8988T (cell line): ENCODE measurements around the gene PRDM16.

Experiments used
- DNase-seq: peaks from one replicate; pipeline ENCODE4 v3.0.0; 2011

PRDM16 gene

GRCh38 chr1:3070644-3071564 is 1.9 kb downstream of the PRDM16 start:
- no peak for DNase-seq

- DNase-seq, result no peak
Observed at GRCh38 chr1:3071565-3072390, 2.8 kb downstream of the PRDM16 start.

GRCh38 chr1:3072391-3073185 is 3.6 kb downstream of the PRDM16 start:
- DNase-seq, result no peak

DNA sequence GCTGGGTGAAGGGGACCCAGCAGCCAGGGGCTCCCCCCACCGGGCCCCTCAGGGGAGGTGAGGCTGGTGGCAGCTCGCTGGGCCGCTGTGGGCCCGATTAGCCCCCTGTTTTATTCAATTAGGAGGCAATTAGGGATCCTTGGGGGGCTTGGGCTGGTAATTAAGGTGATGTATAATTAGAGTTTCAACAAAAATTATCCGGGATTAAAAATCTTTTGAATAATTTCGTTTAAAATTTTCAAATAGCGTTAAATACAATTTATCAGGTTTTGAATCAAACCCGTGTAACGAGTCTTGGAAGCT is 4.1 kb downstream of the PRDM16 start:
- DNase-seq, result no peak

- DNase-seq, result no peak
Observed at GRCh38 chr1:3073489-3074296, 4.7 kb downstream of the PRDM16 start.

GRCh38 chr1:3074297-3074741 is 5.3 kb downstream of the PRDM16 start:
- DNase-seq, result no peak

GRCh38 chr1:3074800-3075199 is 5.8 kb downstream of the PRDM16 start:
- DNase-seq, result no peak

- DNase-seq, result no peak
Observed at GRCh38 chr1:3075666-3076362, 6.8 kb downstream of the PRDM16 start.

GRCh38 chr1:3076363-3076740 is 7.3 kb downstream of the PRDM16 start:
- DNase-seq, result no peak

DNA sequence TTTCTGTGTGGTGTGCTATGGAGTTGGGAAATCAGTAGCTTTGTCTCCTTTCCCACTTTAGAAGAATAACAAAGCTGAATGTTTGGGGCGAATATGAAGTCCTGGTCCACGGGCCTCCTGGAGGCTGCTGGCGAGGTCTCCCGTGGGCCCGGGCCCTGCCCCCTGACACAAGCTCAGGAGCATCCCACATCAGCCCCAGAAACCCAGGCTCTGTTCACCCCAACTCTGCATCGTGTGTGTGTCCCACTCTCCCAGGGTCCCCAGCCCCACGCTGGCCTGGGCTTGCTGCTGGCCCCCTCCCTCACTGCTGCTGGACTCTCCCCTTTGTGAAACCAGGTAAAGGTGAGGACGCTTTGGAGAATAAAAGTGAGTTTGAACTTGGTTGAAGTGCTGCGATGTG is 8.1 kb downstream of the PRDM16 start:
- no peak for DNase-seq

DNA sequence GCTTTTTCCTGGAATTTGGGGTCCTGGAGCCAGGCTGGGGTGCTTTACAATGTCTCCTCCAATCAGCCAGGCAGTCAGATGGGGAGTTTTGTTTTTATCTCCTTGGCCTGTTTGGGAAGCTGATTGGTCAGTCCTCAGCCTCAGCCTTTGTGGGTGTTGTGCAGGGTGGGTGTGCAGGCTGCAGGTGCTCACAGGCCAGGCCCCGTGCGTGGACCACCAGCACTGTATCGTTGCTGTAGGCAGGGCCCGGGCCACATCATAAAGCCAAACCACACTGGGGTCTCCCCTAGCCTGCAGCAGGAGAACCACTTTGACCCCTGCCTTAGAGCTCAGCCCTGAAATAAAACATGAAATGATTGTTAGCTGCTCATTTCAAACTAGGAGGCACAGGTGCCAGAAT is 8.6 kb downstream of the PRDM16 start:
- DNase-seq, result no peak

DNA sequence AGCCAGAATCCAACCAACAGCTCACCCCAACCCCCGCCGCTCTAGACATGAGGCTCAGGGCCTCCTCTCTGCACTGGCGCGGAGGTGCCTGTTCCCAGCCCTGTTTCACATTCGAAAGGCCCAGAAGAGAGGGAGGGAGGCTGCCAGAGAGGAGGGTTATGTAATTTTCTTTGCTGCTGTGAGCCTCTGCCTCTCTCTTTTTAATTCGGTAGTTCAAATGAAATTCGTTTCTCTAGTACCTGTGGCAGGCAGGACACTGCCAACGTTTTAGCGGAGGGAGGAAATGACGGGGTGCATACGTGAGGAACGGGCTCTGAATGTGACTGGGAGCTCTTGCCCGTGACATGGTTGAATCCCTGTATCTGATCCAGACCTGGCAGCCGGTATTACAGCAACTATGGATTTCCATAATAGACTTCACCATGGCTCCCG is 9.4 kb downstream of the PRDM16 start:
- DNase-seq, result no peak

DNA sequence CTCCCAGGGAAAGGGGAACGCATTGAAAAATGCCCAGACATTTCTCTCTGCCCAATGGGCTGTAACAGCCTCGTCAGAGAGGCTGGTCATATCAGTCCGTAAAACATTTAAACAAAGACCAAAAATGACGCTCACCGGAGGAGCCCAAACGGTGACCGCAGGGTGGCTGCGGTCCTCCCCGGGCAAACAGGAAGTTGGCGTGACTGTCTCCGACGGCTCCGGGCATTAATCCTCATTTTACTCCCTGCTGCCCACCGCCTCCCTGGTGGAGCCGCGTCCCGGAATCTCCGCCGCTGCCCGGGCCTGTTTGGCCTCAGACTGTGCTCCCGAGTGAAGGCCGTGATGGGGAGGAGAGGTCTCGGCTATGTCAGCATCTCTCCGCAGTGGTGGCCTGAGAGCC is 9.9 kb downstream of the PRDM16 start:
- DNase-seq, result no peak

DNA sequence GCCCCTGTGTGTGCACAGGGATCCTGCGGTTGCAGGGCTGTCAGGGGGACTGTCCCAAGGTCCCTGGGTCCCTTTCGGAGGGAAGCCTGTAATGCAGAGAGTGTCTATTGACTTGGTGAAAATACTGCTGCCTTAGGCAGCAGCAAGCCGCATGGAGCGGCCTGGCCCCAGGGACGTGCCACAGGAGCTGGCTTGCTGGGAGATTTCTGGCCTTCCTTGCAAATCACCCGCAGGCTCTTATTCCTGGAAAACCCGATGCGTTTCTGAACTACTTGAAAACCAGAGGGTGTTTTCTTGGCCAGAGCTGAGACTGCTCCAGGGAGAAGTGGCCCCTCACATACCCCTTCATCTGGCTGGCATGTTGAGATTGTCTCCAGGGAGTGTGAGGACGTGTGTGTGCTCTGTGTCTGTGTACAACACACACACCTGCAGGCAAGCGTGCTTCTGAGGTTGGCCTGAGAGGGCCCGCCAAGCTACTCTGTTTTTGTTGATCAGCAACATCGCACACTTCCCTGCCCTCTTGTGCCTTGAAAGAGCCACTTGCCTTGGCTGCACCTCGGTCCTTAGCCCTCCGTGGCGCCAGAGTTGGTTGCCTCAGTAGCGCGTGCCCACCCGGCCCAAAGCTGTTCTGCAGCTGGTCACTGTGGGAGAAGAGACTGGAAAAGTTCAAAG is 10.5 kb downstream of the PRDM16 start:
- no peak for DNase-seq

DNA sequence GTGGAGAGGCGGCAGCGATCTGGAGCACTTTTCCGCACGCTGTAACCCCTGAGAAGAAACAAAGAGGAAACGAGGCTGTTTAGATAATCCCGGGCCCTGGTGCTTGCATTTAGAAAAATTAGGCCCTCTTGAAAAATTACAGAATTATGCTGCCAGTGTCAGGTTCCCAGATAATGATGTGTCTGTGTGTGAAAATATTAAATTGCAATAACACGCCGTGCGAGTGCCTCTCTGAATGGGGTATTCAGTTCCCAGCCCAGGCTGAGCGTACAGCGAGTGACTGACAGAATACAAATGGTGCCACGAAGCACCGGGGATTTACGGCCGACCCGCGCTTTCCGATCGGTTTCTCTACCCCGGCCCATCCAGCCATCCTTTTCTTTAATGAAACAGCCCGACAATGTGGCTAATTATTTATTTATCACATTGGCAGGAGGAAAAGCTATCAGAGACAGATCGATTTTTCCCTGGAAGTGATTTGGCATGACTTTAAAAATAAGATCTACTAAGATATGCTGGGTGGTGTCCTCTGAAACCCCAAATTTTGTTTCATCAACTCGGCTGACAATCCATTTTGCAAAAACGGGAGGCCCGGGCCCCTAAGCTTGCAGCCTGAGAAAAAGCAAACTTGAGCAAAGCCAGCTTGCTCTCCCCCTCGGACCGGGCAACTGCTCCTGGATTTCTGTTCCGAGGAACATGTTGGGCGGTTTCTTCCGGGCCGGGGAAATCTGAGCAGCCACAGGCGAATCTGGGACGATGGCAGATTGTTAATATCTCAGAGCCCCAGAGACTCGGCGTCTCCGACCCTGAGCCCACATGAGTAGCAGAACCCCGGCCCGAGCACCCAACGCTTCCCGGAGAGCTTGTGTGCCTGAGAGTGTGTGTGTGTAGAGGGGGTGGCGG is 11.3 kb downstream of the PRDM16 start:
- DNase-seq, result no peak

DNA sequence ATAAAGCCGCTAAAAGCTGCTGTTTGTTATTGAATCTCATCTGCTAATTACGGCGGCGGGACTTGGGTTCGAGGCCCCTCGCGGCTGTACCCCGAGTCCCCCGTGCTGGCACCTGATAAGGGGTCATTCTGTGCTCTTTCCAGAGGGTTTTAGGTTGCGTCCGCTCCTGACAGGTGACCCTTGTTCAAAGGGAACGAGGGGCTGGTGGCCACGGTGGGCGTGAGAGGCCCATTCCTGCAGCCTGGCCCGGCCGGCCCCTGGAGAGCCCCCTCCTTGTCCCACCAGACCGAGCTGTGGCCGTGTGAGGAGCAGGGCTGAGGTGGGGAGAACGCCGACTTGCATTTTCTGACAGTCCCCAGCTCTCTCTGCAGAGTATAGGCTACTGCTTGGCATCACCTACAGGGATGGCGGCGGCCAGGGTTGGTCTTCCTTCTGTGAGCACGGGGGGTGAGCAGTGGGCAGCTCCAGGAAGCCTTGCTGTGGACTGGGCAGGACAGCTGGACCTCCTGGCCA is 12.2 kb downstream of the PRDM16 start:
- no peak for DNase-seq

DNA sequence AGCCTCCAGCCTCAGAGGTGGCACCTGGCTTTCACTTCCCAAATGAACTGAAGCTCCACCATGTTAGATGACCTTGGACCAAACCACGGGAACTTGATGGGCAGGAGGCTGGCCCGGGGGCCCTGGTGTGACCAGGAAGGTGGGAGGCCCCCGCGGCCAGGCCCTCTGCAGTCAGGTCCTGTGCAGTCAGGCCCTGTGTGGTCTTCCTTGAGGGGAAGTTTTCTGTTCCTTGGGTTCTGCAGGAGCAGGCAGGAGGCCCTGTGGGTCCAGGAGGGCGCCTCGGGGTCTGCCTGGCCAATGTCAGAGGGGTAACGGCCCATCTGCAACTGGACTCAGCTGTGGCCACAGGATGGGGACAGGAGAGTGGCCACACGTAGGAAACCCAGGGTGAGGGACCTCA is 13.0 kb downstream of the PRDM16 start:
- DNase-seq, result no peak

GRCh38 chr1:3082571-3083516 is 13.8 kb downstream of the PRDM16 start:
- DNase-seq, result no peak

GRCh38 chr1:3084154-3084553 is 15.2 kb downstream of the PRDM16 start:
- DNase-seq, result no peak
